ENCODE results near the gene ZNG1F. TPM values are rescaled to one million over a fixed set of nuclear protein-coding genes. Genes with fewer than 3 reads are reported as not detected.

The ZNG1F gene
- total RNA-seq, 2 donors from 2014 or later: 11.5 to 15.4 TPM

Small RNAs within 50 kb of the gene (microRNA-seq; reads per million reads assigned to microRNA genes)
- gene MIR4477A (ENCODE audit: borderline microRNAs expressed): not detected

Other genes starting within 250 kb of the ZNG1F start
- not detected for gene FOXD4L6, start 60.6 kb downstream of the ZNG1F start, total RNA-seq